HG03457 (cell line): ENCODE measurements around the gene NOXO1.

Source experiments
- ATAC-seq: cut with Tn5 transposase; IDR thresholded peaks from one replicate; pipeline ENCODE4 v1.9.1; 2021; ENCODE audit warnings: moderate number of reproducible peaks; ENCODE audit not compliant: unreplicated experiment

Gene NOXO1

DNA sequence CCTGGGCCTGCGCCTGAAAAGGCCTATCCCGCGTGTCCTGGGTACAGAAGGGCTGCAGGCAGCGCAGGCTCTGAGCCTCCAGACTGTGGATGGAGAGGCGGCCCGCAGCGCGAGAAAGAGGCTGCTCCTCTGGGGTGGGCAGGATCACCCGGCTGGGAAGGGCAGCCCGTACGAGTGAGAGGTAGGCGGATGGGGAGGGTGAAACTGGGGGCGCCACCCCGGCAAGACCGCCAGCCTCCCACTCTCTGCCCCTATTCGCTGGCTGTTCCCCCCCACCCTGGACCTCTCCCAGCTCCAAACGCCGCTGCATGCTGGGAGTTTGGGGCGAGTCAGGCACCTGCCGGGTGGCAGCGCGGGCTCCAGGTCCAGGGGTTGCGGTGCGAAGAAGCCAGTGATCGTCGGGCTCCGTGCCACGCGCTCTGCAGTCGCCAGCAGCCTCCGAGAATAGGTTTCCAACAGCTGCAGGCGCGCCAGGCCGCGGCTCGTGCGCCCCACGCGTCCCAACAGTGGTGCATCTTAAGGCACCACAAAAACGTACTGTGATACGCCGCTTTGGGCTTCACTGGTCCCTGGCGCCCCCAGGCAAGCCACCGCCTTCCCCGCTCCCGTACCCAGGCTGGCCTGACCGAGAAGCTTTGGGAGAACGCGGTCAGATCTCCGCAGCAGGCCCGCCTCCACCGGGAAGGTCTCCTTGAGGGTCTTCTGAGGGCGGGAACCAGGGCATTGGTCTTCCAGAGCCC lies 1.1 kb downstream of the NOXO1 start:
- no peak for ATAC-seq

DNA sequence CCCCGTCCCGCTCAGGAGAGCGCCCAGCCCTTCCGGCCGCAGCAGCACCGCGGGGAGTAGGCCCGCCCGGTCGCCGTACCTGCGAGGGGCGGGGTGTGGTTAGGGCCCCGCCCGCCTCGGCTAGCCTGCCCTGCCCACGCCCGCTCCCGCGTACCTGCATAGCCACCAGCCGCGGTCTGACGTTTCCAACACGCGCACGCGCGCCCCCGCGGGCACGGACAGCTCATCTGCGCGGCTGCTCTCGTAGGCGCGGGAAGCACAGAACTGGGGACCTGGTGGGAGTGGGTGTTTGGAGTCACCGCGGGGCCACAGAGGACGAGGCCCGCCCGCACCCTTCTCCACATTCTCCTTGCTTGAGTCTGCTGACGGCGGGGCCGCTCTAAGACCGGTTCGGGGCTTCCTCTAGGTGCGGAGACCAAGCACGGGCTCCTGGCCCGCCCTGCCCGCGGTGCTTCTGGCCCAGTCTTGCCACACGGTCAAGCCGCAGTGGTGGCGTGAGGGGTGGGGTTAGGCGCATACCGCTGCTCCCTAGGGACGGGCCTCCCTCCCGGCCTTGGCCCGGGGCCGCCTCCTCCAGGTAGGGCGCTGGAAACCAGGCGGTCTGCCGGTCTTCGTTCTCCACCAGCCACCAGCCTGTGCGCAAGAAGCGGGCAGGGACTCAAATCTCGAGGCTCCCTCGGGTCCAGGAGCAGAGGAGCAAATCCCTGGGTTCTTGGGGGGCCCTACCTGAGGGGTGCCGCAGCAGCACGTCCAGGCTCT lies 1.8 kb downstream of the NOXO1 start:
- no peak for ATAC-seq

GRCh38 chr16:1978476-1979120 lies 2.7 kb downstream of the NOXO1 start:
- no peak for ATAC-seq

DNA sequence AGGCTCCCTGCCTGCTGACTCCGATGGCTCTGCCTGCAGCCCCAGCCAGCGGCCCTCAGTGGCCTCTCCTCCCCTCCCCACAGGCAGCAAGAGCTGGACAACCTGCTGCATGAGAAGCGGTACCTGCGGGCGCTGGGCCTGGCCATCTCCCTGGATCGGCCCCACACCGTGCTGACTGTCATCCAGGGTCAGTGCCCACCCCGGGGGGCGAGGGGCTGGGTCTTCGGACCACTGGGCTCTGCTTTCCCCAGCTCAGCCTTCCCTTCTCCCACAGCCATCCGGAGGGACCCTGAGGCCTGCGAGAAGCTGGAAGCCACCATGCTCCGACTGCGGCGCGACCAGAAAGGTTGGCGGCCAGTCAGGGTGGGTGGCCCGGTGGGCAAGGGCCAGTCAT lies 3.4 kb downstream of the NOXO1 start:
- ATAC-seq = no peak

DNA sequence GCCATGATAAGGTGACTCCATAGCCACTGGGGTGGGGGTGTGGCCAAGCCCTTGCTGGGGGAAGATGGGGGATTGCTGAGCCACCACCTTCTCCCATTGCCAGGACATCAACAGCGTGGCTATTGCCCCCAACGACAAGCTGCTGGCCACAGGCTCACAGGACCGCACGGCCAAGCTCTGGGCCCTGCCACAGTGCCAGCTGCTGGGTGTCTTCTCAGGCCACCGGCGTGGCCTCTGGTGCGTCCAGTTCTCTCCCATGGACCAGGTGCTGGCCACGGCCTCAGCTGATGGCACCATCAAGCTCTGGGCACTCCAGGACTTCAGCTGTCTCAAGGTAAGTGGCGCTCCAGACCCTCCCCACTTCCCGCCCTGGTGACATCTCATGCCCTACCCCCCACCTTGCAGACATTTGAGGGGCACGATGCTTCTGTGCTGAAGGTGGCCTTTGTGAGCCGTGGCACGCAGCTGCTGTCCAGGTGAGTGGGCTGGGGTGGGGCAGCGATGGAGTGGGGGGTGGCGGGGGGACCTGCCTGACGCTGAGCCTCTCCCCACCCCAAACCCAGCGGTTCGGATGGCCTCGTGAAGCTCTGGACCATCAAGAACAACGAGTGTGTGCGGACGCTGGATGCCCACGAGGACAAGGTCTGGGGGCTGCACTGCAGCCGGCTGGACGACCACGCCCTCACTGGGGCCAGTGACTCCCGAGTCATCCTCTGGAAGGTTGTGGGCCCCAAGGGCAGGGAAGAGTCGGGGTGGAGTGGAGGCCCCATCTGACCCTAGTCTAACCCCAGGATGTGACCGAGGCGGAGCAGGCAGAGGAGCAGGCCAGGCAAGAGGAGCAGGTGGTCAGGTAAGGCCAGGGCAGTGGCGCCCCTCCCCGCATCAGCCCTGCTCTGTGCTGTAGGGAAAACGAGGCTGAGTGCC lies 4.1 kb downstream of the NOXO1 start:
- ATAC-seq = no peak

DNA sequence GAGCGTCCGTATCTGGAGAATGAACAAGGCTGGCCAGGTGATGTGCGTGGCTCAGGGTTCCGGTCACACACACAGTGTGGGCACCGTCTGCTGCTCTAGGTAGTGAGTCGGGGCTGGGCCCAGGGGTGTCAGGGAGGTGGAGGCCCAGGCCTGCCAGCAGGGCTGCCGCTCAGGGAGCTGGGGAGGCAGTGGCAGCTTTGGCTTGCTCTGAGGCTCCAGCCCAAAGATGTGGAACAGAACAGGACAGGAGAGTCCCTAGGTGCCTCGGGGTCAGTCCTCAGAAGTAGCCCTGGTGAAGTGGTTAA lies 5.1 kb downstream of the NOXO1 start:
- no peak for ATAC-seq

GRCh38 chr16:1975432-1976215 lies 5.6 kb downstream of the NOXO1 start:
- no peak for ATAC-seq

DNA sequence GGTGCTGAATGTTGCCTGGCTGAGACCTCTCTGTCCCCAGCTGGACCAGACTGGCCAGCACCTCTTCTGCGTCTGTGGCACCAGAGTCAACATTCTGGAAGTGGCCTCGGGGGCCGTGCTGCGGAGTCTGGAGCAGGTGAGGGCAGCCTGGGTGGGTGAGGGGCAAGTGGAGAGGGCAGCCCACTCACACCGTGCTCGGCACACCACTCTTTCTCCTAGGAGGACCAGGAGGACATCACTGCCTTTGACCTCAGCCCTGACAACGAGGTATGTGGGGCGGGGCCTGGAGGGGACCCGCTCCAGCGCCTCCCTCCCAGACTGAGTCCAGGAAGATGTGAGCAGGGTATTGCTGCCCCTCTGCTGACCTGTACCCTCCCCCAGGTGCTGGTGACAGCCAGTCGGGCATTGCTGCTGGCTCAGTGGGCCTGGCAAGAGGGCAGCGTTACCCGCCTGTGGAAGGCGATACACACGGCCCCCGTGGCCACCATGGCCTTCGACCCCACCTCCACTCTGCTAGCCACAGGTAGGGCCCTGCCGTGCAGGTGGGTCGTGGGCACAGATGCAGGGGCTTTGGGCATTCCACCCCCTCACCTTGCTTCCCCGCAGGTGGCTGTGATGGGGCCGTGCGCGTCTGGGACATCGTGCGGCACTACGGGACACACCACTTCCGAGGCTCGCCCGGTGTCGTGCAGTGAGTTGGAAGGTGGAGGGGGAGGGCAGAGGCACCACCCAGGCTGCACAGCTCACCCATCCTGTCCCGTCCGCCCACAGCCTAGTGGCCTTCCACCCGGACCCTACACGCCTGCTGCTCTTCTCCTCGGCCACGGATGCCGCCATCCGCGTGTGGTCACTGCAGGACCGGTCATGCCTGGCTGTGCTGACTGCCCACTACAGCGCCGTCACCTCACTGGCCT lies 6.9 kb downstream of the NOXO1 start:
- ATAC-seq = no peak

DNA sequence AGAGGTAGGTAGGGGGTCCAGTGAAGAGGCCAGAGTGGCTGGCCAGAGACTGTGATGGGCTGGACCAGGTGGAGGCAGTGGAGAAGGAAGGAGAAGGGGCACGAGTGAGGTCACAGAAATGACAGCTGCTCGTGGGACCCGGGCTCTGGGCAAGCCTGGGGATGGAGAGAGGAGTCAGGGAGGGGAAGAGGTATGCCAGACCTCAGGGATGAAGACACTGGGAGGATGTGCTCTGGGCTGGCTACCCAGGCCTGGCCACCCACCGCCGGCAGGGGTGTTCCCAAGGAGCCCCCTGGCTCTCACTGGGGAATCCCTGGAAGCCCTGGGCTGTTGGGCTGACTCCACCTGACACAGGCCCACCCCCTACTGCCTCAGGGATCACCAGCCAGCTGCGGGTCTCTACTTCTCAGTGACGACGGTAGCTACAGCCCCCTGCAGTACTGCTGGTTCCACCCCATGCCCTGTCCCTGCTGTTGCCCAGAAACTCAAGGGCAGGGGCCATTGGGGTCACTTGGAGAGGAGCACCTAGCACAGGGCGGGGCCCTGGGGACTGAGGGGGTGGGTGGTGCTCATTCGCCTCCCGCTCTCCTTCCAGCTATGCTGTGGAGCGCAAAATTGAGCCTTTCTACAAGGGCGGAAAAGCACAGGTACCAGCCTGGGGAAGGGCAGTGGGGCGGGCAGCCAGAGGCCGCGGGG lies 7.7 kb downstream of the NOXO1 start:
- no peak for ATAC-seq

- no peak for ATAC-seq
Measured at GRCh38 chr16:1972490-1972877, 8.8 kb downstream of the NOXO1 start.

DNA sequence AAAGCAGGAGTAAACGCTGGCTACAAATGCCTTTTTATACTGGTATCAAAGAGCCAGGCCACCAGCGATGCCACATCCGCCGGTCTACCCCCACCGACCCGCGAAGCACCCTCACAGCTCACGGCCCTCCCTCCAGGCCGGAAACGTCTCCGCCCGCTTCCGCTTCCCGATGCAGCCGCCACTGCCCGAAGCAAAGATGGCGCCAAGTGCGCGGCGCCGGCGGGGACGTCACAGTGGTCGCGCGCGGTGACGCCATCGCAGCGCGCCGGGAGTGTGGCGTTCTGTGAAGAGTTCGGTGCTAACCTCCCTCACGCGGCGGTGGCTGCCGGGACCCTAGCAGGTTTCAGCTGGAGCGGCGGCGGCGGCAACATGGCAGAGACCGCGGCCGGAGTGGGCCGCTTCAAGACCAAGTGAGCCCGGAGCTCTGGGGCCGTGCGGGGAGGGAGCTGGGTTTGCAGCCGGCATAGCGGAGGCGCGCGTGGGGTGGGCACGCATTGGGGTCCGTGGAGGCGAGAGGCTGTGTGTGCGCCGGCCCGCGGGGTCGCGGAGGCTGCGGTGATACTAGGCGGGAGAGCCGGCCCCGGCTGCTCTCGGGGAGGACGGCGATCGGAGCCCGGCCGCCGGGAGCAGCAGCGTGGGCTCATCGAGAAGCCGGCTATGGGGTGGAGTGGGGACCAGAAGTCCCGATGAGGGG lies 9.3 kb downstream of the NOXO1 start, which contains the start of gene TBL3:
TBL3 (plus strand) TSS at position 258 of the 694 bp plus-strand sequence; CDS start at position 370, 112 bp downstream.
- ATAC-seq = peak; percentile 54

DNA sequence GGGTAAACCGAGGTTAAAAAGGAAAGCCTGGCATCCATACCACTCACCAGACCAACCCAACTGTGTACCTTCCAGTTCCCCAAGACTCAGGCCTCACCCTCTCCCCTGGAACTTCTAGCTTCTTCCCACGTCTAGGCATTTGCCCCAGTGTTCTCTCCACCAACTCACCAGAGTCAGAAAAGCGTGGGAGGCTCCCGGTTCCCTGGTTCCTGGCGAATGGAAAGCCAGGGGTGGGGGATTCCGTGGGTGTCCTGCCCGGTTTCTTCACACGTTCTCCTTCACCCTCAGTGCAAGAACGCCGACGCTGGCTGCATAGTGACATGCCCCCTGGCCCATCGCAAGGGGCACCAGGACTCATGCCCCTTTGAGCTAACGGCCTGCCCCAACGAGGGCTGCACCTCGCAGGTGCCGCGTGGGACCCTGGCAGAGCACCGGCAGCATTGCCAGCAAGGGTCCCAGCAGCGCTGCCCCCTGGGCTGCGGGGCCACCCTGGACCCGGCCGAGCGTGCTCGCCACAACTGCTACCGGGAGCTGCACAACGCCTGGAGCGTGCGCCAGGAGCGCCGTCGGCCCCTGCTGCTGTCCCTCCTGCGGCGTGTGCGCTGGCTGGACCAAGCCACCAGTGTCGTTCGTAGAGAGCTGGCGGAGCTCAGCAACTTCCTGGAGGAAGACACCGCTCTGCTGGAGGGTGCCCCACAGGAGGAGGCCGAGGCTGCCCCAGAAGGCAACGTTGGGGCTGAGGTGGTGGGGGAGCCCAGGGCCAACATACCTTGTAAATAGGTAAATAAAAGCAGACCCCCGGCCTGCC lies 12.9 kb downstream of the NOXO1 start:
- no peak for ATAC-seq

DNA sequence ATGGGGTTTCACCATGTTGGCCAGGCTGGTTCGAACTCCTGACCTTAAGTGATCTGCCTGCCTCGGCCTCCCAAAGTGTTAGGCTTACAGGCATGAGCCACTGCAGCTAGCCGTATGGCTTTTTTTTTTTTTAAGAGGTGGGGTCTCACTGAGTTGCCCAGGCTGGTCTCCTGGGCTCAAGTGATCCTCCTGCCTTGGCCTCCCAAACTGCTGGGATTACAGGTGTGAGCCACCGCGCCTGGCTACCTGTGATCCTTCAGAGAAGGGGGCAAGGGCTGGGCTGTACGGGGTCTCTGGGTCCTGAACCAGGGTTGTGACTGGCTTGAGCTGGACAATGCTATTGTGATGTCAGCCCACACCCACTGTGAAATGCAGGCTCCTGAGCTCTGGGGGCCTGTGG lies 14.8 kb downstream of the NOXO1 start, which contains the start of gene RNF151:
RNF151 (plus strand) TSS at position 397 of the 400 bp plus-strand sequence. CDS start 26 bp downstream, outside the sequence.
- ATAC-seq = no peak

GRCh38 chr16:1965396-1966001 lies 15.8 kb downstream of the NOXO1 start:
- ATAC-seq = no peak

GRCh38 chr16:1964506-1965395 lies 16.5 kb downstream of the NOXO1 start, which contains the start of gene RPS2:
TSS of gene RPS2 (minus strand) at chr16:1964826. CDS start at chr16:1964625, 201 bp downstream.
- ATAC-seq = peak; percentile 52
